Uterus (tissue), 4 donors: ENCODE results near the gene GPR183. TPM values are rescaled to one million over a fixed set of nuclear protein-coding genes. Genes with fewer than 3 reads are reported as not detected.

Experiments used
- DNase-seq, 2 donors: peaks; one replicate each; pipeline ENCODE4 v3.0.0-alpha.2; 2019 to 2020
- H3K27ac ChIP-seq, 2 donors: fragments of 200-600 bp; sonication (generic); 1 replicate in 1 of 2; 2 replicates in 1 of 2; pipeline ENCODE4 v1.5.1; 2016 to 2018
- H3K27me3 ChIP-seq, 2 donors: fragments of 200-600 bp; sonication (generic); one replicate each; pipeline ENCODE4 v1.5.1; 2018 to 2019; ENCODE audit warnings: control low read depth in 1 of 2
- H3K36me3 ChIP-seq, 2 donors: fragments of 200-600 bp; sonication (generic); one replicate each; pipeline ENCODE4 v1.5.1; 2019; ENCODE audit warnings: control low read depth in 1 of 2
- H3K4me1 ChIP-seq, 2 donors: fragments of 200-600 bp; sonication (generic); one replicate each; pipeline ENCODE4 v1.5.1; 2018 to 2019; ENCODE audit warnings: control low read depth in 1 of 2
- H3K4me3 ChIP-seq, 2 donors: fragments of 200-600 bp; sonication (generic); 1 replicate in 1 of 2; 2 replicates in 1 of 2; pipeline ENCODE4 v1.5.1; 2018 to 2019; ENCODE audit warnings: mild to moderate bottlenecking in 1 of 2
- H3K9me3 ChIP-seq, 2 donors: fragments of 200-600 bp; sonication (generic); one replicate each; pipeline ENCODE4 v1.5.1; 2019; ENCODE audit warnings: control low read depth in 1 of 2
- POLR2A ChIP-seq, 2 donors: fragments of 450-650 bp; IDR thresholded peaks; one replicate each; pipeline ENCODE4 v1.6.1; 2016; ENCODE audit warnings: antibody characterized with exemption in 2 of 2, mild to moderate bottlenecking in 1 of 2, moderate library complexity in 1 of 2
- intact Hi-C: fragments of 100-400 bp; cut with DNase I; formaldehyde crosslinking; loops from one replicate; pipeline ENCODE4 v1.15.1; 2023; ENCODE audit warnings: low total_unique reads
- total RNA-seq, 4 donors: library from RNA; depleted of rRNA in 3 of 4; stranded (reverse); fragments of >200 nt in 3 of 4; gene quantifications; one replicate each; pipeline versions ENCODE4 v1.1.0 to v1.2.4, GENCODE V29; 2014 to 2023
- TF ChIP-seq, protein P1 (sequence below), 4 experiments: fragments of 200-600 bp in 2 of 4; fragments of 450-650 bp in 2 of 4; sonication (generic) in 2 of 4; IDR thresholded peaks; one replicate each; pipeline ENCODE4 v1.5.1; 2016 to 2019; ENCODE audit warnings: antibody characterized with exemption in 4 of 4, mild to moderate bottlenecking in 2 of 4, moderate library complexity in 1 of 4
- donor health status: DM: yes; HTN: yes; CAD: no.

Gene GPR183
- total RNA-seq, 4 donors from 2014 or later, result 2.0 to 10.8 (median 3.8) TPM

DNA sequence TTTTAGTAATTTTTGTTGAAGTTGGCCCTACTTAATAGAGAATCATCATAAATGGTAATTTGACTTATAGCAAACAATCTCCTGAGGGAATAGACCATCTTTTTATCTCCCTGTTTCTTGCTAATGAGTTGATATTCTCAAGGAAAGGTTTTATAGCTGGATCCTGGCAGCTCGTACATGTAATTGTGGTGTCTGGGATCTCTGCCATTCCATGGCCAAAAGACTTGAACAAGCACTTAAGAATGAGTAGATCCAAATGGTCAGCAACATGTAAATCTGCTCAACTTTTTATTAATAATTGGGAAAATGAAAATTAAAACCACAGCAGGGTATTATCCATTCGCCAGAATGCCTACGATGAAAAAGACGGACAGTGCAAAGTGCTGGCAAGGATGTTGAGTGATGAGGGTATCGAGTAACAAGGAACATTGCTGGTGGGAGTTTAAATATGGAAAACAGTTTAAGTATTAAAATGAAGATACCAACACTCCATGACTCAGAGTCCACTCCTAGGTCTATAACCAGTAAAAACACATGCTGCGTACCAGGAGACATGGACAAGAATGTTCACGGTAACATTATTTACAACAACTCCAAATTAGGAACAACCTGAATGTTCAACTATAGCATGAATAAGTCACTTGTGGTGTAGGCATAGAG lies 43.9 kb downstream of the GPR183 start:
- Histone ChIP-seq H3K27me3 (no peaks in the 10 kb centered on the region), H3K4me3 (no peak overlapping the region), H3K4me1 (no peaks in the 10 kb centered on the region), H3K27ac (no peak overlapping the region), H3K36me3 (no peaks in the 10 kb centered on the region), H3K9me3 (no peaks in the 10 kb centered on the region)
- no peak for DNase-seq
- intact Hi-C loops, result loop anchor here (5.0 to 10.0 kb wide), 2 partner anchors 86 to 172 kb away; no protein-coding TSS in a partner anchor
- TF ChIP-seq, protein P1, sequence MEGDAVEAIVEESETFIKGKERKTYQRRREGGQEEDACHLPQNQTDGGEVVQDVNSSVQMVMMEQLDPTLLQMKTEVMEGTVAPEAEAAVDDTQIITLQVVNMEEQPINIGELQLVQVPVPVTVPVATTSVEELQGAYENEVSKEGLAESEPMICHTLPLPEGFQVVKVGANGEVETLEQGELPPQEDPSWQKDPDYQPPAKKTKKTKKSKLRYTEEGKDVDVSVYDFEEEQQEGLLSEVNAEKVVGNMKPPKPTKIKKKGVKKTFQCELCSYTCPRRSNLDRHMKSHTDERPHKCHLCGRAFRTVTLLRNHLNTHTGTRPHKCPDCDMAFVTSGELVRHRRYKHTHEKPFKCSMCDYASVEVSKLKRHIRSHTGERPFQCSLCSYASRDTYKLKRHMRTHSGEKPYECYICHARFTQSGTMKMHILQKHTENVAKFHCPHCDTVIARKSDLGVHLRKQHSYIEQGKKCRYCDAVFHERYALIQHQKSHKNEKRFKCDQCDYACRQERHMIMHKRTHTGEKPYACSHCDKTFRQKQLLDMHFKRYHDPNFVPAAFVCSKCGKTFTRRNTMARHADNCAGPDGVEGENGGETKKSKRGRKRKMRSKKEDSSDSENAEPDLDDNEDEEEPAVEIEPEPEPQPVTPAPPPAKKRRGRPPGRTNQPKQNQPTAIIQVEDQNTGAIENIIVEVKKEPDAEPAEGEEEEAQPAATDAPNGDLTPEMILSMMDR (IDR thresholded peaks at IDR 0.05), result no peak
- TF ChIP-seq POLR2A (IDR thresholded peaks at IDR 0.05), result no peak

DNA sequence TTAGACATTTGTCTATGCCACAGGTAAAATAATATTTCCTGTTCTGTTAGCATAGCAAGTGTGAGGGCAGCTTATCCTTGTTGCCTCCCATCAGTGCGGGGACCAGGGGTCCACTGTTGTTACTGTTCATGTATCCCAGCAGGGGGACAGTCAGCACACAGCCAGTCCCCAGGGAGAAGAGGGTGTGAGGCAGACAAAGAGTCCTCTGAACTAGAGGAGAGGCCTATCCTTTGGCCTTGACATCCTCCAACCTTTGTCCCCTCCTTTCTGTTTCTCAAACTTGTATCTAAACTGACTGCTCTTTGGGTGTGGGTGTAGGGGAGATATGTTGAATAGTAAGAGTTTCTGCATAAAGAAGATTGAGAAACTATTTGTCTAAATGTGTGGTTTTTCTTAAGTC lies 46.1 kb downstream of the GPR183 start:
- no peak for DNase-seq
- TF ChIP-seq, protein P1 (IDR thresholded peaks at IDR 0.05), result no peak
- TF ChIP-seq POLR2A (IDR thresholded peaks at IDR 0.05), result no peak
- intact Hi-C loops, result loop anchor here (5.0 to 10.0 kb wide), 2 partner anchors 84 to 174 kb away; no protein-coding TSS in a partner anchor

DNA sequence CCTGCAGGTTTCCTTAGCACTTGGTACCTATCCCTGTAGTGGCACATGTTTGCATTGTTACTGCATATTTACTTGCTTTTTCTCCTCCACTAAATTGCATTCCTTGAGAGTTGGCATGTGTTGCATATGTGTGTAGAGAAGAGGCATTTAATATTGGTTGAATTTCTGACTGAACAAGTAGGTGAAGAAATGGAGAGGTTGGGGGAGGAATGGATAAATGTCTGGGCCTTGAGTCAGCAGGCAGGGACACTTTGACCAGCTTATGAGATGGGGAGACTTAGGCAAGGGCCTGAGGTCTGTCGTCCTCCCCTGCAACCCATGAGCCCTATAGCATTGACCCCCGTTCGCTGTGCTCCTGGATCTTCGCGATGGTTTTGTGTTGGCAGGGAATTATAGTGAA lies 47.0 kb downstream of the GPR183 start:
- Histone ChIP-seq H3K4me1 (no peaks in the 10 kb centered on the region), H3K27me3 (no peaks in the 10 kb centered on the region), H3K36me3 (no peaks in the 10 kb centered on the region), H3K9me3 (no peaks in the 10 kb centered on the region), H3K27ac (no peak overlapping the region), H3K4me3 (no peak overlapping the region)
- intact Hi-C loops, result loop anchor here (5.0 to 10.0 kb wide), 2 partner anchors 83 to 175 kb away; no protein-coding TSS in a partner anchor
- DNase-seq, result no peak
- no peak for TF ChIP-seq POLR2A (IDR thresholded peaks at IDR 0.05)

More for the DNA sequence above, 46.1 kb downstream of the GPR183 start:
- no peaks in the 10 kb centered on the region for H3K4me1 ChIP-seq
- no peaks in the 10 kb centered on the region for H3K27me3 ChIP-seq
- H3K4me3 ChIP-seq, result no peak overlapping the region
- no peaks in the 10 kb centered on the region for H3K36me3 ChIP-seq
- no peak overlapping the region for H3K27ac ChIP-seq
- H3K9me3 ChIP-seq, result no peaks in the 10 kb centered on the region

DNA sequence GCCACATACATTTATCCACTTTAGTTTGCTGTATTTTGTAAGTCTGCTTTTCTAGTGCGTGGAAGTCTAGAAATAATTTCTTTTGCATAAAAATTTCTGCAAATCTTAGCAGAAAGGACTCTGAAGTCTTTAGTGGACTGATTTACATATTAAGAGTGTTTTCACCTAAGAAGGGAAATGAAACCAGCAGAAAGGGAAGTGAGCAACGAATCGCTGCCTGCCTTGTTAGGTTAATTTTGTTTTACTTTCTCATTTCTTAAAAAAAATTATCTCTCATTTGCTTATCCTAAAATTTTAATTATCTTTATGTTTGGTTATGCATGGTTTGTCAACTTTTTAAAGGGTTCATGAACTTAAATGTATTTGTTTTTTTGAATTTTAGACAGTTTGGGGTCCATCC lies 48.3 kb downstream of the GPR183 start:
- Histone ChIP-seq H3K4me1 (no peaks in the 10 kb centered on the region), H3K4me3 (no peak overlapping the region), H3K27me3 (no peaks in the 10 kb centered on the region), H3K36me3 (no peaks in the 10 kb centered on the region), H3K9me3 (no peaks in the 10 kb centered on the region), H3K27ac (no peak overlapping the region)
- no peak for DNase-seq
- TF ChIP-seq POLR2A (IDR thresholded peaks at IDR 0.05), result no peak
- TF ChIP-seq, protein P1 (IDR thresholded peaks at IDR 0.05), result no peak
- intact Hi-C loops, result no loop called here

DNA sequence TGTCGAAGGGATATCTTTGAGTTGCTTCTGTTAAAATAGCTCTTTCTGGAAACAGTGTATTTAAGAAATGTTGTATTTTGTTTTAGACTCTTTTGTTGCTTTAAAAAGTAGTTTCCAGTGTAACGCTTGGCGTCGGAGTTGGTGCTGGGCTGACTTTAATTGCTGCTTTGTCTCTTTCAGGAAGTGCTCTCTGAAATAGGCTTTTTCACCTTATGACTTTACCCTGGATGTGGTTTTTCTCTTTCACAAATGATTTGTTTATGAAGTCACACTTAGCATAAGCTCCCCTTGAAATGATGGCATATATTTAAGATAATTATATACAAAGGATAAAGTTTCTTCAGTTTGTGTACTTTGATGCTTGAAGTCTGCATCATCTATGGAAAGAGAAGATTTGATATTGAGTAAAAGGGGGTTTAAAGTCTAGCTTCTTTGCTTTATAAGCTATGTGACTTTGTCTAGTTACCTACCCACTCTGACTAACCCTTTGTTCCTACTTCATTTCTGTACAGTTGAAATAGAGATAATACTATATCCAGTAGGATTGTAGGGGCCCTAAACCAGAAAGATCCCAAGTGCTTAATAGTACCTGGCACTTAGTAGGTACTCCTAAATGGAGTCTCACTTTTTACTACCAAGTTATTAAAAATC lies 48.9 kb downstream of the GPR183 start, which contains the start of gene GPR18:
Gene GPR18 (minus strand): TSS at position 170 of the 651 bp plus-strand sequence. CDS start 2,507 bp downstream, outside the sequence.
- H3K27ac ChIP-seq, result no peak within 1 kb of the TSS
- H3K27me3 ChIP-seq, result no peaks in the 10 kb centered on the region
- H3K36me3 ChIP-seq, result no peaks in the 10 kb centered on the region

More for the DNA sequence above, 48.9 kb downstream of the GPR183 start, which contains the start of gene GPR18:
- Histone ChIP-seq H3K4me1 (no peaks in the 10 kb centered on the region), H3K9me3 (no peaks in the 10 kb centered on the region), H3K4me3 (no peak within 1 kb of the TSS)
- TF ChIP-seq, protein P1 (IDR thresholded peaks at IDR 0.05), result no peak
- TF ChIP-seq POLR2A (IDR thresholded peaks at IDR 0.05), result no peak
- intact Hi-C loops, result no loop called here
- no peak for DNase-seq
